Measurements from ENCODE around the gene SNUPN.
"Not testable (repeated sequence)": the region's sequence is repeated elsewhere in the genome, so short reads cannot be mapped to it uniquely, and the experiment has no call there.

SNUPN gene

GRCh38 chr15:75590239-75590638 is 35.3 kb downstream of the SNUPN start:
- H3K4me3 ChIP-seq (ENCODE audit: low read length) = no peak overlapping the region
- DNase-seq (ENCODE audit: low read depth) = no peak
- no peak for TF ChIP-seq CTCF (conservative IDR thresholded peaks at IDR 0.05; ENCODE audit: low read depth, low read length)

- no peak overlapping the region for H3K4me3 ChIP-seq (ENCODE audit: low read length)
- no peak for DNase-seq (ENCODE audit: low read depth)
- TF ChIP-seq CTCF (conservative IDR thresholded peaks at IDR 0.05; ENCODE audit: low read depth, low read length) = no peak
Observed at GRCh38 chr15:75589071-75589470, 36.5 kb downstream of the SNUPN start.

- DNase-seq (ENCODE audit: low read depth); H3K4me3 ChIP-seq (ENCODE audit: low read length): not testable (repeated sequence)
Observed at GRCh38 chr15:75586422-75586821, 39.1 kb downstream of the SNUPN start.

- no peak for DNase-seq (ENCODE audit: low read depth)
- no peak overlapping the region for H3K4me3 ChIP-seq (ENCODE audit: low read length)
- TF ChIP-seq CTCF (conservative IDR thresholded peaks at IDR 0.05; ENCODE audit: low read depth, low read length) = no peak
Observed at GRCh38 chr15:75584121-75584520, 41.4 kb downstream of the SNUPN start.

GRCh38 chr15:75583701-75584100 is 41.8 kb downstream of the SNUPN start:
- no peak overlapping the region for H3K4me3 ChIP-seq (ENCODE audit: low read length)
- no peak for TF ChIP-seq CTCF (conservative IDR thresholded peaks at IDR 0.05; ENCODE audit: low read depth, low read length)
- no peak for DNase-seq (ENCODE audit: low read depth)

- H3K4me3 ChIP-seq (ENCODE audit: low read length) = not testable (repeated sequence)
Observed at GRCh38 chr15:75582943-75583342, 42.6 kb downstream of the SNUPN start.

GRCh38 chr15:75578948-75579920 is 46.3 kb downstream of the SNUPN start, which contains the start of gene PTPN9:
PTPN9 (minus strand) TSS chr15:75579315; CDS start chr15:75578776, 539 bp downstream.
- TF ChIP-seq CTCF (conservative IDR thresholded peaks at IDR 0.05; ENCODE audit: low read depth, low read length) = peak; percentile 31
- H3K4me3 ChIP-seq (ENCODE audit: low read length) = peak within 1 kb of the TSS; percentile 62
- DNase-seq (ENCODE audit: low read depth) = peak; percentile 26

More at GRCh38 chr15:75582943-75583342, 42.6 kb downstream of the SNUPN start:
- DNase-seq (ENCODE audit: low read depth) = not testable (repeated sequence)

Measured in retinal pigment epithelial cell (primary cell).